HepG2 (cell line): ENCODE data around the gene SPAG6. TPM values are rescaled to one million over a fixed set of nuclear protein-coding genes. Genes with fewer than 3 reads are reported as not detected.
A peak's percentile ranks its signal among the peaks of the same experiment; 100 is the strongest.

Experiments
- ARNT ChIP-seq: fragments of 450-650 bp; IDR thresholded peaks from 2 replicates; pipeline ENCODE4 v1.6.1; 2017
- ARNT2 ChIP-seq: sonication (generic); formaldehyde crosslinking; IDR thresholded peaks from 2 replicates; pipeline ENCODE4 v1.8.0; 2022; ENCODE audit warnings: mild to moderate bottlenecking, low read depth, missing genetic modification reagents, moderate library complexity
- ERF ChIP-seq: IDR thresholded peaks from 2 replicates; pipeline ENCODE4 v1.6.1; 2018; ENCODE audit warnings: missing biosample characterization, missing genetic modification reagents
- IRF2 ChIP-seq: IDR thresholded peaks from 2 replicates; pipeline ENCODE4 v1.6.1; 2018; ENCODE audit warnings: missing genetic modification reagents, missing compliant biosample characterization
- NR2F1 ChIP-seq, 2 experiments: fragments of 450-650 bp in 1 of 2; formaldehyde crosslinking in 1 of 2; IDR thresholded peaks; 2 replicates each; pipeline versions ENCODE4 v1.5.0 to v1.6.1; 2016 to 2020; ENCODE audit warnings: mild to moderate bottlenecking in 1 of 2, missing compliant biosample characterization in 1 of 2, missing genetic modification reagents in 1 of 2, moderate library complexity in 1 of 2
- ZFP90 ChIP-seq: sonication (generic); formaldehyde crosslinking; IDR thresholded peaks from 2 replicates; pipeline ENCODE4 v1.8.0; 2022; ENCODE audit warnings: missing genetic modification reagents, mild to moderate bottlenecking, inconsistent platforms, borderline replicate concordance
- ZKSCAN8 ChIP-seq: IDR thresholded peaks from 2 replicates; pipeline ENCODE4 v1.6.1; 2016; ENCODE audit warnings: borderline replicate concordance, missing genetic modification reagents, missing compliant biosample characterization
- ZNF10 ChIP-seq: sonication (generic); formaldehyde crosslinking; IDR thresholded peaks from 2 replicates; pipeline ENCODE4 v1.4.0; 2020; ENCODE audit warnings: mild to moderate bottlenecking, low read depth, missing genetic modification reagents, borderline replicate concordance
- ZNF441 ChIP-seq: sonication (generic); formaldehyde crosslinking; IDR thresholded peaks from 2 replicates; pipeline ENCODE4 v1.7.0; 2021; ENCODE audit warnings: missing genetic modification reagents, borderline replicate concordance
- ZNF557 ChIP-seq: sonication (generic); formaldehyde crosslinking; IDR thresholded peaks from 2 replicates; pipeline ENCODE4 v1.4.0; 2020; ENCODE audit warnings: missing genetic modification reagents
- ZNF703 ChIP-seq: sonication (generic); formaldehyde crosslinking; IDR thresholded peaks from 2 replicates; pipeline ENCODE4 v1.5.1; 2020; ENCODE audit warnings: missing genetic modification reagents, mild to moderate bottlenecking, moderate library complexity, borderline replicate concordance
- ZNF878 ChIP-seq: sonication (generic); formaldehyde crosslinking; IDR thresholded peaks from 2 replicates; pipeline ENCODE4 v1.8.1; 2023; ENCODE audit warnings: mild to moderate bottlenecking, missing genetic modification reagents, moderate library complexity
- ZSCAN30 ChIP-seq: sonication (generic); formaldehyde crosslinking; IDR thresholded peaks from 2 replicates; pipeline ENCODE4 v1.5.0; 2020; ENCODE audit warnings: mild to moderate bottlenecking, missing genetic modification reagents
- ZSCAN9 ChIP-seq: IDR thresholded peaks from 2 replicates; pipeline ENCODE4 v1.6.1; 2016; ENCODE audit warnings: borderline replicate concordance
- polyA plus RNA-seq, 8 experiments: library from polyadenylated mRNA; depleted of rRNA in 3 of 8; stranded (reverse) in 7 of 8; unstranded in 1 of 8; fragments of >200 nt; fragmentation: Illumina TruSeq in 4 of 8; extraction: Trizol in 4 of 8; gene quantifications; 2 replicates each; pipeline versions ENCODE4 v1.2.1 to v1.2.3, GENCODE V29; 2011 to 2016; ENCODE audit warnings: low read depth in 4 of 8, missing spikeins in 1 of 8, mixed read lengths in 1 of 8; ENCODE audit not compliant: insufficient read depth in 1 of 8
- total RNA-seq, 5 experiments: library from RNA; depleted of rRNA; stranded (reverse); fragments of >200 nt; fragmentation: Illumina TruSeq; extraction: Trizol; gene quantifications; 2 replicates each; pipeline ENCODE4 v1.2.3, GENCODE V29; 2016; ENCODE audit warnings: low read depth in 1 of 5
- TF ChIP-seq, protein P1 (sequence below): sonication (generic); formaldehyde crosslinking; IDR thresholded peaks from 2 replicates; pipeline ENCODE4 v1.8.0; 2022; ENCODE audit warnings: low read depth, missing genetic modification reagents
- TF ChIP-seq, protein P2 (sequence below): sonication (generic); formaldehyde crosslinking; IDR thresholded peaks from 2 replicates; pipeline ENCODE4 v1.5.0; 2020; ENCODE audit warnings: missing genetic modification reagents
- TF ChIP-seq, protein P3 (sequence below): sonication (generic); formaldehyde crosslinking; IDR thresholded peaks from 2 replicates; pipeline ENCODE4 v1.4.0; 2020; ENCODE audit warnings: missing genetic modification reagents, borderline replicate concordance

The SPAG6 gene
- total and polyA plus RNA-seq, 2 of the 13 experiments (the other 11 are each of a cell fraction or from before 2014, with no cell fraction given), result not detected

DNA sequence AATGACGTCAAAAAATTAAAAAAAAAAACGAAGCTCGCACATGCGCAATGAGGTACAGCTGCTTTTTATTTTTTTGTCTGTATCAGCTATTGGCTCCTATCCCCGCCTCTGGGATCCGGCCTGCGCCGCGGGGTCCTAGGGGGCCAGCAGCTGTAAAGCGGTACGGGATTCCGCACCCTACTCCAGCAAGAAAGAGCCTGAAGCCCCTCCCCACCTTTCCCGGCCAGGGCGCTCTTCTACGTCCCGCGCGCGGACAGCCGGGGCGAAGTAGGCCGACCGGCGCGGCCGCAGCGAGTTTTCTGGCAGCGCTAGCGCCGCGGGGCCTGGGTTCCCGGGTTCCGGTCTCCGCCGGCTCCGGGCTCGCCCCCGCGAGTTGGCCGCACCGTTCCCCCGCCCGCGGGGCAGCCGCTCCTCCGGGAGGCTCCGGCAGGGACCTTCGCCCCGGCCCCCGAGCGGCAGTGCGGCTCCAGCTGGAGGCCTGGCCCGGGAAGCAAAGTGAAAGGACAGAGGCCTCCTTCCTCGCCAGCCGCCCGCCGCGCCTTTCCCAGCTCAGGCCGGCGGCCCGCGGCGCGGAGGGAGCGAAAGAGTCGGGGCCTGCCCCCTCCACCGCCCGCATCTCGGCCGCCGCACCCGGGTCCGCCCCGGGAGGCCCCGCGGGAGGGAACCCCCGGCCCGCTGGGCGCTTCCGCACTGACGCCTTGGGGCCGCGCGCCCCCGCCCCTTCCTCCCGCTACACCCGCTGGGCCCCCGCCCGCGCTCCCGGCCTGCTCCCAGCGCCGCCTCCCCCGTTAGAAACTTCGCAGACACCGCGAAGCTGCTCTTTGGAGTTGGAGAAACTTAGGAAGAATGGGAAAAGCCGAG lies 4.7 kb upstream of the SPAG6 start (continued):
- TF ChIP-seq ZNF703 (CRISPR knock-in tag), result 0 out of 2 replicates have a peak, but pooled peaks have one; percentile 14
- TF ChIP-seq ZNF441 (CRISPR knock-in tag), result peak; percentile 36; the same call in 1 of the 2 replicates
- no peak for TF ChIP-seq NR2F1 (CRISPR knock-in tag; IDR thresholded peaks at IDR 0.05)
- TF ChIP-seq, protein P1, sequence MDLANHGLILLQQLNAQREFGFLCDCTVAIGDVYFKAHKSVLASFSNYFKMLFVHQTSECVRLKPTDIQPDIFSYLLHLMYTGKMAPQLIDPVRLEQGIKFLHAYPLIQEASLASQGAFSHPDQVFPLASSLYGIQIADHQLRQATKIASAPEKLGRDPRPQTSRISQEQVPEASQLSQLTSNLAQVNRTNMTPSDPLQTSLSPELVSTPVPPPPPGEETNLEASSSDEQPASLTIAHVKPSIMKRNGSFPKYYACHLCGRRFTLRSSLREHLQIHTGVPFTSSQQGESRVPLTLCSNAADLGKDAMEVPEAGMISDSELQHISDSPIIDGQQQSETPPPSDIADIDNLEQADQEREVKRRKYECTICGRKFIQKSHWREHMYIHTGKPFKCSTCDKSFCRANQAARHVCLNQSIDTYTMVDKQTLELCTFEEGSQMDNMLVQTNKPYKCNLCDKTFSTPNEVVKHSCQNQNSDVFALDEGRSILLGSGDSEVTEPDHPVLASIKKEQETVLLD (CRISPR knock-in tag), result peak; percentile 57
- 0 out of 2 replicates have a peak, but pooled peaks have one; percentile 42 for TF ChIP-seq ZNF557 (CRISPR knock-in tag)
- no peak for TF ChIP-seq ARNT
- TF ChIP-seq IRF2 (CRISPR knock-in tag), result no peak; the same call in 1 of the 2 replicates
- no peak for TF ChIP-seq ZSCAN30 (CRISPR knock-in tag)
- peak; percentile 69; the same call in 1 of the 2 replicates for TF ChIP-seq ZFP90
- no peak for TF ChIP-seq ZSCAN9
- no peak for TF ChIP-seq ZKSCAN8 (CRISPR knock-in tag)
- TF ChIP-seq ZNF878, result 0 out of 2 replicates have a peak, but pooled peaks have one; percentile 44
- TF ChIP-seq ARNT2 (CRISPR knock-in tag), result no peak; the same call in 1 of the 2 replicates
- TF ChIP-seq, protein P2, sequence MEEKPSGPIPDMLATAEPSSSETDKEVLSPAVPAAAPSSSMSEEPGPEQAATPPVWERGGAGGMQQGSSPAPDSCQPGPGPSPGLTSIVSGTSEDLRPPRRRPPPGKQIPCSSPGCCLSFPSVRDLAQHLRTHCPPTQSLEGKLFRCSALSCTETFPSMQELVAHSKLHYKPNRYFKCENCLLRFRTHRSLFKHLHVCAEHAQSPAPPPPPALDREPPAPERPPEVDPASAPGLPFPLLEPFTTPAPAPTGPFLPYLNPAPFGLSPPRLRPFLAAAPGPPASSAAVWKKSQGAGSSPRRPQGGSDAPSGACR (CRISPR knock-in tag), result no peak
- TF ChIP-seq, protein P3, sequence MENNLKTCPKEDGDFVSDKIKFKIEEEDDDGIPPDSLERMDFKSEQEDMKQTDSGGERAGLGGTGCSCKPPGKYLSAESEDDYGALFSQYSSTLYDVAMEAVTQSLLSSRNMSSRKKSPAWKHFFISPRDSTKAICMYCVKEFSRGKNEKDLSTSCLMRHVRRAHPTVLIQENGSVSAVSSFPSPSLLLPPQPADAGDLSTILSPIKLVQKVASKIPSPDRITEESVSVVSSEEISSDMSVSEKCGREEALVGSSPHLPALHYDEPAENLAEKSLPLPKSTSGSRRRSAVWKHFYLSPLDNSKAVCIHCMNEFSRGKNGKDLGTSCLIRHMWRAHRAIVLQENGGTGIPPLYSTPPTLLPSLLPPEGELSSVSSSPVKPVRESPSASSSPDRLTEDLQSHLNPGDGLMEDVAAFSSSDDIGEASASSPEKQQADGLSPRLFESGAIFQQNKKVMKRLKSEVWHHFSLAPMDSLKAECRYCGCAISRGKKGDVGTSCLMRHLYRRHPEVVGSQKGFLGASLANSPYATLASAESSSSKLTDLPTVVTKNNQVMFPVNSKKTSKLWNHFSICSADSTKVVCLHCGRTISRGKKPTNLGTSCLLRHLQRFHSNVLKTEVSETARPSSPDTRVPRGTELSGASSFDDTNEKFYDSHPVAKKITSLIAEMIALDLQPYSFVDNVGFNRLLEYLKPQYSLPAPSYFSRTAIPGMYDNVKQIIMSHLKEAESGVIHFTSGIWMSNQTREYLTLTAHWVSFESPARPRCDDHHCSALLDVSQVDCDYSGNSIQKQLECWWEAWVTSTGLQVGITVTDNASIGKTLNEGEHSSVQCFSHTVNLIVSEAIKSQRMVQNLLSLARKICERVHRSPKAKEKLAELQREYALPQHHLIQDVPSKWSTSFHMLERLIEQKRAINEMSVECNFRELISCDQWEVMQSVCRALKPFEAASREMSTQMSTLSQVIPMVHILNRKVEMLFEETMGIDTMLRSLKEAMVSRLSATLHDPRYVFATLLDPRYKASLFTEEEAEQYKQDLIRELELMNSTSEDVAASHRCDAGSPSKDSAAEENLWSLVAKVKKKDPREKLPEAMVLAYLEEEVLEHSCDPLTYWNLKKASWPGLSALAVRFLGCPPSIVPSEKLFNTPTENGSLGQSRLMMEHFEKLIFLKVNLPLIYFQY (CRISPR knock-in tag), result peak; percentile 22; the same call in 1 of the 2 replicates
- no peak for TF ChIP-seq ZNF10 (CRISPR knock-in tag)
- no peak for TF ChIP-seq ERF
